A549 (cell line): ENCODE measurements around the gene SUGP2. TPM values are rescaled to one million over a fixed set of nuclear protein-coding genes. Genes with fewer than 3 reads are reported as not detected.

ENCODE experiments used
- ATAC-seq, 2 experiments: fragments of 200-7000 bp in 1 of 2; fragments of >200 bp in 1 of 2; cut with Nextera tagmentation in 1 of 2; cut with Tn5 transposase in 1 of 2; 3 replicates each; pipeline versions ENCODE4 v1.8.0 to v1.9.1; 2018 to 2020; ENCODE audit warnings: mild to moderate bottlenecking in 1 of 2, moderate library complexity in 1 of 2
- CTCF ChIA-PET: fragments of 300-600 bp; sonication (Branson Sonifier 250); formaldehyde crosslinking; extraction: SDS; loops from one replicate; lab custom pipeline; 2021; ENCODE audit warnings: antibody characterized with exemption, inconsistent platforms; lab: Yijun Ruan, JAX
- POLR2A ChIA-PET: fragments of 350-600 bp; formaldehyde crosslinking; extraction: SDS; loops from one replicate; lab custom pipeline; 2021; ENCODE audit warnings: antibody characterized with exemption, inconsistent platforms; lab: Yijun Ruan, JAX
- DNase-seq, 2 experiments: peaks; one replicate each; pipeline versions ENCODE4 v3.0.0 to v3.0.0-alpha.2; 2011 to 2016; ENCODE audit warnings: low read depth in 1 of 2, low spot score in 1 of 2
- FAIRE-seq: peaks from 2 replicates; lab custom pipeline; 2011; peaks lifted over from hg19 to GRCh38; lab: Jason Lieb, UNC
- H3K27ac ChIP-seq, 2 experiments: fragments of >200 bp; sonication (Bioruptor Twin); formaldehyde crosslinking; 3 replicates each; pipeline ENCODE4 v1.5.1; 2016 to 2017
- H3K4me1 ChIP-seq: fragments of >200 bp; sonication (Bioruptor Twin); formaldehyde crosslinking; 3 replicates; pipeline ENCODE4 v1.6.1; 2016
- H3K4me2 ChIP-seq: fragments of >200 bp; sonication (Bioruptor Twin); formaldehyde crosslinking; 3 replicates; pipeline ENCODE4 v1.6.1; 2016
- H3K4me3 ChIP-seq: fragments of >200 bp; sonication (Bioruptor Twin); formaldehyde crosslinking; 3 replicates; pipeline ENCODE4 v1.5.1; 2016
- H3K9me3 ChIP-seq: fragments of >200 bp; sonication (Bioruptor Twin); formaldehyde crosslinking; 3 replicates; pipeline ENCODE4 v1.6.1; 2016
- CBX2 ChIP-seq: fragments of 200-600 bp; sonication (generic); IDR thresholded peaks from 2 replicates; pipeline ENCODE4 v1.6.1; 2016; ENCODE audit warnings: low read depth, mild to moderate bottlenecking, borderline replicate concordance
- EHMT2 ChIP-seq: fragments of 200-600 bp; sonication (generic); IDR thresholded peaks from 2 replicates; pipeline ENCODE4 v1.6.1; 2016; ENCODE audit warnings: antibody characterized with exemption, low read depth, mild to moderate bottlenecking, moderate library complexity
- ESRRA ChIP-seq: fragments of 150-350 bp; IDR thresholded peaks from 2 replicates; pipeline ENCODE4 v1.6.1; 2014; ENCODE audit warnings: mild to moderate bottlenecking, low read length, borderline replicate concordance
- FOSB ChIP-seq: fragments of 250-450 bp; sonication (Bioruptor Pico); IDR thresholded peaks from 2 replicates; pipeline ENCODE4 v1.5.0; 2020; ENCODE audit warnings: mild to moderate bottlenecking, moderate library complexity
- FOXS1 ChIP-seq: fragments of 250-450 bp; sonication (Bioruptor Pico); IDR thresholded peaks from 2 replicates; pipeline ENCODE4 v1.5.0; 2020; ENCODE audit warnings: mild to moderate bottlenecking, moderate library complexity
- HOXA7 ChIP-seq: fragments of 250-450 bp; sonication (Bioruptor Pico); IDR thresholded peaks from 2 replicates; pipeline ENCODE4 v1.5.0; 2020; ENCODE audit warnings: mild to moderate bottlenecking, moderate library complexity
- HOXB13 ChIP-seq: fragments of 250-450 bp; sonication (Bioruptor Pico); IDR thresholded peaks from 2 replicates; pipeline ENCODE4 v1.5.0; 2020; ENCODE audit warnings: low read depth, mild to moderate bottlenecking, moderate library complexity
- KDM5A ChIP-seq: fragments of 200-600 bp; sonication (generic); IDR thresholded peaks from 2 replicates; pipeline ENCODE4 v1.6.1; 2016; ENCODE audit warnings: antibody characterized with exemption, mild to moderate bottlenecking
- MAFK ChIP-seq: fragments of 450-650 bp; IDR thresholded peaks from 2 replicates; pipeline ENCODE4 v1.6.1; 2014; ENCODE audit not compliant: partially characterized antibody
- MYC ChIP-seq: IDR thresholded peaks from 2 replicates; pipeline ENCODE4 v1.6.1; 2012; ENCODE audit warnings: mild to moderate bottlenecking, inconsistent platforms, low read length, improper control_type of control experiment, borderline replicate concordance
- NFE2L2 ChIP-seq: fragments of 150-350 bp; conservative IDR thresholded peaks from 2 replicates; pipeline ENCODE4 v1.6.1; 2014; ENCODE audit warnings: low read length
- NR3C1 ChIP-seq: fragments of >200 bp; sonication (Bioruptor Twin); formaldehyde crosslinking; IDR thresholded peaks from 3 replicates; pipeline ENCODE4 v1.6.1; 2017
- PHF8 ChIP-seq: fragments of 200-600 bp; sonication (generic); IDR thresholded peaks from 2 replicates; pipeline ENCODE4 v1.6.1; 2016; ENCODE audit warnings: low read depth, mild to moderate bottlenecking, antibody characterized with exemption, moderate library complexity, borderline replicate concordance
- POLR2A ChIP-seq: IDR thresholded peaks from 2 replicates; pipeline ENCODE4 v1.6.1; 2012; ENCODE audit warnings: mild to moderate bottlenecking, low read length
- RCOR1 ChIP-seq: fragments of 150-350 bp; IDR thresholded peaks from 2 replicates; pipeline ENCODE4 v1.6.1; 2014; ENCODE audit warnings: antibody characterized with exemption, low read length, low read depth
- RFX5 ChIP-seq: fragments of 450-650 bp; IDR thresholded peaks from 2 replicates; pipeline ENCODE4 v1.7.1; 2014; ENCODE audit warnings: antibody characterized with exemption, mild to moderate bottlenecking, moderate library complexity
- RNF2 ChIP-seq: fragments of 200-600 bp; sonication (generic); IDR thresholded peaks from 2 replicates; pipeline ENCODE4 v1.6.1; 2016; ENCODE audit warnings: low read depth, mild to moderate bottlenecking, antibody characterized with exemption, moderate library complexity, borderline replicate concordance
- TFCP2L1 ChIP-seq: fragments of 250-450 bp; sonication (Bioruptor Pico); IDR thresholded peaks from 2 replicates; pipeline ENCODE4 v1.5.0; 2021; ENCODE audit warnings: mild to moderate bottlenecking
- TP53 ChIP-seq: fragments of 250-450 bp; sonication (Bioruptor Pico); IDR thresholded peaks from 2 replicates; pipeline ENCODE4 v1.5.0; 2021; ENCODE audit warnings: mild to moderate bottlenecking, moderate library complexity
- ZNF302 ChIP-seq: fragments of 250-450 bp; sonication (Bioruptor Pico); IDR thresholded peaks from 2 replicates; pipeline ENCODE4 v1.9.0; 2021; ENCODE audit warnings: inconsistent platforms, mild to moderate bottlenecking, moderate library complexity
- ZSCAN20 ChIP-seq: fragments of 250-450 bp; sonication (Bioruptor Pico); IDR thresholded peaks from 2 replicates; pipeline ENCODE4 v1.8.0; 2022; ENCODE audit warnings: mild to moderate bottlenecking, moderate library complexity
- WGBS: methylation state at CpG from one replicate; pipeline ENCODE4 v1.1.6; 2017; ENCODE audit errors: missing lambda C conversion rate; 5-methylcytosine and 5-hydroxymethylcytosine counted together
- polyA plus RNA-seq, 4 experiments: library from polyadenylated mRNA; depleted of rRNA in 3 of 4; stranded (reverse); fragments of >200 nt; fragmentation: RNase III in 1 of 4; extraction: RNeasy Plus Mini Kit Qiagen cat#74134 plus additional on column Dnase treatment in 1 of 4; gene quantifications; 2 replicates in 3 of 4; 3 replicates in 1 of 4; pipeline ENCODE4 v1.2.3, GENCODE V29; 2011 to 2017
- TF ChIP-seq, protein P1 (sequence below): fragments of 250-450 bp; sonication (Bioruptor Pico); IDR thresholded peaks from 2 replicates; pipeline ENCODE4 v1.5.0; 2020; ENCODE audit warnings: low read depth, mild to moderate bottlenecking, moderate library complexity
- TF ChIP-seq, protein P2 (sequence below): fragments of >200 bp; sonication (Bioruptor Twin); formaldehyde crosslinking; IDR thresholded peaks from 2 replicates; pipeline ENCODE4 v1.6.1; 2016
- TF ChIP-seq, protein P3 (sequence below): fragments of 250-450 bp; sonication (Bioruptor Pico); IDR thresholded peaks from 2 replicates; pipeline ENCODE4 v1.5.0; 2021; ENCODE audit warnings: mild to moderate bottlenecking, moderate library complexity, borderline replicate concordance
- TF ChIP-seq, protein P4 (sequence below): fragments of >200 bp; sonication (Bioruptor Twin); formaldehyde crosslinking; IDR thresholded peaks from 3 replicates; pipeline ENCODE4 v1.6.1; 2016
- TF ChIP-seq, protein P5 (sequence below): fragments of 200-600 bp; sonication (generic); IDR thresholded peaks from 2 replicates; pipeline ENCODE4 v1.6.1; 2016; ENCODE audit warnings: antibody characterized with exemption, mild to moderate bottlenecking, moderate library complexity
- TF ChIP-seq, protein P6 (sequence below): fragments of 150-350 bp; IDR thresholded peaks from 2 replicates; pipeline ENCODE4 v1.6.1; 2014; ENCODE audit warnings: low read depth, mild to moderate bottlenecking, low read length

SUGP2 gene
- polyA plus RNA-seq, 2 of the 4 experiments (the other 2 are of a cell fraction) = 42.4 to 43.9 TPM

DNA sequence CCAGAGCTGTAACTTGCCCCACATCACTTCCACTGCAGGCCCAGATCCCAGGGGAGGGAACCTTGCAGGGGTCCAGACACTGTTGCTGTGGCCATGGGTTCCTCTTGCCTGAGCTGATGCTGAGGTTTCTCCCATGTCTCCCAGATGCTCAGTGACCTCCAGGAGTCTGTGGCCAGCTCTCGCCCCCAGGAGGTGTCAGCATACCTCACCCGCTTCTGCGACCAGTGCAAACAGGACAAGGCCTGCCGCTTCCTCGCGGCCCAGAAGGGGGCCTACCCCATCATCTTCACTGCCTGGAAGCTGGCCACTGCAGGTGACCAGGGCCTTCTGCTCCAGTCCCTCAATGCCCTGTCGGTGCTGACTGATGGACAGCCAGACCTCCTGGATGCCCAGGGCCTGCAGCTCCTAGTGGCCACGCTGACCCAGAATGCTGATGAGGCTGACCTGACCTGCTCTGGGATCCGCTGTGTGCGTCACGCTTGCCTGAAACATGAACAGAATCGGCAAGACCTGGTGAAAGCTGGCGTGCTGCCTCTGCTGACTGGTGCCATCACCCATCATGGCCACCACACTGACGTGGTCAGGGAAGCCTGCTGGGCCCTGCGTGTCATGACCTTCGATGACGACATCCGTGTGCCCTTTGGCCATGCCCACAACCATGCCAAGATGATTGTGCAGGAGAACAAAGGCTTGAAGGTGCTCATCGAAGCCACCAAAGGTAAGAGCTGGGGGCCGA, 18.3 kb upstream of the SUGP2 start:
- POLR2A ChIA-PET = interaction anchor here (0.6 kb wide), 1 partner anchor 60 kb away, joined by 4 read pairs; no protein-coding TSS in a partner anchor
- no peak overlapping the region for H3K4me3 ChIP-seq
- DNase-seq (no peak), ATAC-seq (no peak; a peak in 1 of 6 replicates), FAIRE-seq (no peak)
- CTCF ChIA-PET = interaction anchor here (0.6 to 1.6 kb wide), 5 partner anchors 8 to 318 kb away, joined by 3 to 6 read pairs (median 3); no protein-coding TSS in a partner anchor
- no peak overlapping the region for H3K4me2 ChIP-seq
- TF ChIP-seq ZSCAN20 = no peak
- TF ChIP-seq, protein P1, sequence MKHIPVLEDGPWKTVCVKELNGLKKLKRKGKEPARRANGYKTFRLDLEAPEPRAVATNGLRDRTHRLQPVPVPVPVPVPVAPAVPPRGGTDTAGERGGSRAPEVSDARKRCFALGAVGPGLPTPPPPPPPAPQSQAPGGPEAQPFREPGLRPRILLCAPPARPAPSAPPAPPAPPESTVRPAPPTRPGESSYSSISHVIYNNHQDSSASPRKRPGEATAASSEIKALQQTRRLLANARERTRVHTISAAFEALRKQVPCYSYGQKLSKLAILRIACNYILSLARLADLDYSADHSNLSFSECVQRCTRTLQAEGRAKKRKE (CRISPR knock-in tag) = no peak
- no peak for TF ChIP-seq TFCP2L1
- TF ChIP-seq, protein P2, sequence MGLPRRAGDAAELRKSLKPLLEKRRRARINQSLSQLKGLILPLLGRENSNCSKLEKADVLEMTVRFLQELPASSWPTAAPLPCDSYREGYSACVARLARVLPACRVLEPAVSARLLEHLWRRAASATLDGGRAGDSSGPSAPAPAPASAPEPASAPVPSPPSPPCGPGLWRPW = no peak
- TF ChIP-seq, protein P3, sequence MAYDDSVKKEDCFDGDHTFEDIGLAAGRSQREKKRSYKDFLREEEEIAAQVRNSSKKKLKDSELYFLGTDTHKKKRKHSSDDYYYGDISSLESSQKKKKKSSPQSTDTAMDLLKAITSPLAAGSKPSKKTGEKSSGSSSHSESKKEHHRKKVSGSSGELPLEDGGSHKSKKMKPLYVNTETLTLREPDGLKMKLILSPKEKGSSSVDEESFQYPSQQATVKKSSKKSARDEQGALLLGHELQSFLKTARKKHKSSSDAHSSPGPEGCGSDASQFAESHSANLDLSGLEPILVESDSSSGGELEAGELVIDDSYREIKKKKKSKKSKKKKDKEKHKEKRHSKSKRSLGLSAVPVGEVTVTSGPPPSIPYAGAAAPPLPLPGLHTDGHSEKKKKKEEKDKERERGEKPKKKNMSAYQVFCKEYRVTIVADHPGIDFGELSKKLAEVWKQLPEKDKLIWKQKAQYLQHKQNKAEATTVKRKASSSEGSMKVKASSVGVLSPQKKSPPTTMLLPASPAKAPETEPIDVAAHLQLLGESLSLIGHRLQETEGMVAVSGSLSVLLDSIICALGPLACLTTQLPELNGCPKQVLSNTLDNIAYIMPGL (CRISPR knock-in tag) = no peak
- no peak for TF ChIP-seq KDM5A
- no peak for TF ChIP-seq ZNF302 (CRISPR knock-in tag)
- no peak for TF ChIP-seq RFX5
- no peak for TF ChIP-seq FOSB (CRISPR knock-in tag)
- TF ChIP-seq MAFK = no peak
- no peak for TF ChIP-seq HOXB13 (CRISPR knock-in tag)
- no peak for TF ChIP-seq RCOR1
- no peak for TF ChIP-seq RNF2
- TF ChIP-seq, protein P4, sequence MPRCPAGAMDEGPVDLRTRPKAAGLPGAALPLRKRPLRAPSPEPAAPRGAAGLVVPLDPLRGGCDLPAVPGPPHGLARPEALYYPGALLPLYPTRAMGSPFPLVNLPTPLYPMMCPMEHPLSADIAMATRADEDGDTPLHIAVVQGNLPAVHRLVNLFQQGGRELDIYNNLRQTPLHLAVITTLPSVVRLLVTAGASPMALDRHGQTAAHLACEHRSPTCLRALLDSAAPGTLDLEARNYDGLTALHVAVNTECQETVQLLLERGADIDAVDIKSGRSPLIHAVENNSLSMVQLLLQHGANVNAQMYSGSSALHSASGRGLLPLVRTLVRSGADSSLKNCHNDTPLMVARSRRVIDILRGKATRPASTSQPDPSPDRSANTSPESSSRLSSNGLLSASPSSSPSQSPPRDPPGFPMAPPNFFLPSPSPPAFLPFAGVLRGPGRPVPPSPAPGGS = no peak
- no peaks in the 10 kb centered on the region for H3K9me3 ChIP-seq
- H3K4me1 ChIP-seq = no peaks in the 10 kb centered on the region
- H3K27ac ChIP-seq = no peak overlapping the region
- WGBS = 88% methylated on average over 6 of the region's 20 CpGs

DNA sequence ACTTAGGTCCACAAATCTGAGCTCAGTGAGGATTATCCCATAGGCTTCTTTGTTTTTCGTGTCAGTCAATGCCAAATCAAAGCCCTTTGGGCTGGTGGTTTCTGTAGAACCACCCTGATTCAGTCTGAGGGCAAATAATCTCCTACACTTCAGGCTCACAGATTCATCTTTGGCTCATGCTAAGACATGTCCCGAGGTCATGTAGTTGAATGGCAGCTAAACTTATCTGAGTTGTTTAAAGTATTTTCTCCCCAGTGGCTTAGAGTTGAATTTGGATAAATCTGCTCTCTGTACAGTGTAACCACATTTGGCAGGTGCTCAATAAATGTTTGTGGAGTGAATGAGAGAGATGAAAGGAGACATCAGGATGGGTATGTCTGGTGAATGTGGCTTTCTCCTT, 17.4 kb upstream of the SUGP2 start:
- DNase-seq (no peak), ATAC-seq (no peak), FAIRE-seq (no peak)
- no peaks in the 10 kb centered on the region for H3K9me3 ChIP-seq
- ChIA-PET CTCF (interaction anchor here (0.9 to 1.5 kb wide), 2 partner anchors 9 to 11 kb away, joined by 3 to 4 read pairs; no protein-coding TSS in a partner anchor), POLR2A (no interaction called here)
- H3K4me1 ChIP-seq = no peaks in the 10 kb centered on the region
- WGBS = 93% methylated on average over 2 of the region's 2 CpGs
- H3K27ac ChIP-seq = no peak overlapping the region
- no peak overlapping the region for H3K4me2 ChIP-seq
- H3K4me3 ChIP-seq = no peak overlapping the region
- TF ChIP-seq PHF8 = no peak
- TF ChIP-seq FOXS1 (CRISPR knock-in tag) = no peak
- TF ChIP-seq POLR2A = no peak
- TF ChIP-seq, protein P5, sequence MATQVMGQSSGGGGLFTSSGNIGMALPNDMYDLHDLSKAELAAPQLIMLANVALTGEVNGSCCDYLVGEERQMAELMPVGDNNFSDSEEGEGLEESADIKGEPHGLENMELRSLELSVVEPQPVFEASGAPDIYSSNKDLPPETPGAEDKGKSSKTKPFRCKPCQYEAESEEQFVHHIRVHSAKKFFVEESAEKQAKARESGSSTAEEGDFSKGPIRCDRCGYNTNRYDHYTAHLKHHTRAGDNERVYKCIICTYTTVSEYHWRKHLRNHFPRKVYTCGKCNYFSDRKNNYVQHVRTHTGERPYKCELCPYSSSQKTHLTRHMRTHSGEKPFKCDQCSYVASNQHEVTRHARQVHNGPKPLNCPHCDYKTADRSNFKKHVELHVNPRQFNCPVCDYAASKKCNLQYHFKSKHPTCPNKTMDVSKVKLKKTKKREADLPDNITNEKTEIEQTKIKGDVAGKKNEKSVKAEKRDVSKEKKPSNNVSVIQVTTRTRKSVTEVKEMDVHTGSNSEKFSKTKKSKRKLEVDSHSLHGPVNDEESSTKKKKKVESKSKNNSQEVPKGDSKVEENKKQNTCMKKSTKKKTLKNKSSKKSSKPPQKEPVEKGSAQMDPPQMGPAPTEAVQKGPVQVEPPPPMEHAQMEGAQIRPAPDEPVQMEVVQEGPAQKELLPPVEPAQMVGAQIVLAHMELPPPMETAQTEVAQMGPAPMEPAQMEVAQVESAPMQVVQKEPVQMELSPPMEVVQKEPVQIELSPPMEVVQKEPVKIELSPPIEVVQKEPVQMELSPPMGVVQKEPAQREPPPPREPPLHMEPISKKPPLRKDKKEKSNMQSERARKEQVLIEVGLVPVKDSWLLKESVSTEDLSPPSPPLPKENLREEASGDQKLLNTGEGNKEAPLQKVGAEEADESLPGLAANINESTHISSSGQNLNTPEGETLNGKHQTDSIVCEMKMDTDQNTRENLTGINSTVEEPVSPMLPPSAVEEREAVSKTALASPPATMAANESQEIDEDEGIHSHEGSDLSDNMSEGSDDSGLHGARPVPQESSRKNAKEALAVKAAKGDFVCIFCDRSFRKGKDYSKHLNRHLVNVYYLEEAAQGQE = no peak
- TF ChIP-seq NR3C1 = no peak
- TF ChIP-seq HOXB13 (CRISPR knock-in tag) = no peak
- TF ChIP-seq HOXA7 (CRISPR knock-in tag) = no peak
- no peak for TF ChIP-seq MYC
- TF ChIP-seq, protein P1 (CRISPR knock-in tag) = no peak
- TF ChIP-seq TFCP2L1 = no peak
- TF ChIP-seq TP53 = no peak
- TF ChIP-seq, protein P6, sequence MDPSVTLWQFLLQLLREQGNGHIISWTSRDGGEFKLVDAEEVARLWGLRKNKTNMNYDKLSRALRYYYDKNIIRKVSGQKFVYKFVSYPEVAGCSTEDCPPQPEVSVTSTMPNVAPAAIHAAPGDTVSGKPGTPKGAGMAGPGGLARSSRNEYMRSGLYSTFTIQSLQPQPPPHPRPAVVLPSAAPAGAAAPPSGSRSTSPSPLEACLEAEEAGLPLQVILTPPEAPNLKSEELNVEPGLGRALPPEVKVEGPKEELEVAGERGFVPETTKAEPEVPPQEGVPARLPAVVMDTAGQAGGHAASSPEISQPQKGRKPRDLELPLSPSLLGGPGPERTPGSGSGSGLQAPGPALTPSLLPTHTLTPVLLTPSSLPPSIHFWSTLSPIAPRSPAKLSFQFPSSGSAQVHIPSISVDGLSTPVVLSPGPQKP = no peak
- no peak for TF ChIP-seq NFE2L2
- no peak for TF ChIP-seq CBX2
- TF ChIP-seq EHMT2 = no peak
- TF ChIP-seq ESRRA = no peak
